ENCODE data around the gene RFTN2. TPM values are rescaled to one million over a fixed set of nuclear protein-coding genes. Genes with fewer than 3 reads are reported as not detected.
A peak's percentile ranks its signal among the peaks of the same experiment; 100 is the strongest.
"Not testable (repeated sequence)": the region's sequence is repeated elsewhere in the genome, so short reads cannot be mapped to it uniquely, and the experiment has no call there.

The RFTN2 gene
- total RNA-seq, 4 donors from 2014 or later: 13.5 to 45.8 (median 38.6) TPM

DNA sequence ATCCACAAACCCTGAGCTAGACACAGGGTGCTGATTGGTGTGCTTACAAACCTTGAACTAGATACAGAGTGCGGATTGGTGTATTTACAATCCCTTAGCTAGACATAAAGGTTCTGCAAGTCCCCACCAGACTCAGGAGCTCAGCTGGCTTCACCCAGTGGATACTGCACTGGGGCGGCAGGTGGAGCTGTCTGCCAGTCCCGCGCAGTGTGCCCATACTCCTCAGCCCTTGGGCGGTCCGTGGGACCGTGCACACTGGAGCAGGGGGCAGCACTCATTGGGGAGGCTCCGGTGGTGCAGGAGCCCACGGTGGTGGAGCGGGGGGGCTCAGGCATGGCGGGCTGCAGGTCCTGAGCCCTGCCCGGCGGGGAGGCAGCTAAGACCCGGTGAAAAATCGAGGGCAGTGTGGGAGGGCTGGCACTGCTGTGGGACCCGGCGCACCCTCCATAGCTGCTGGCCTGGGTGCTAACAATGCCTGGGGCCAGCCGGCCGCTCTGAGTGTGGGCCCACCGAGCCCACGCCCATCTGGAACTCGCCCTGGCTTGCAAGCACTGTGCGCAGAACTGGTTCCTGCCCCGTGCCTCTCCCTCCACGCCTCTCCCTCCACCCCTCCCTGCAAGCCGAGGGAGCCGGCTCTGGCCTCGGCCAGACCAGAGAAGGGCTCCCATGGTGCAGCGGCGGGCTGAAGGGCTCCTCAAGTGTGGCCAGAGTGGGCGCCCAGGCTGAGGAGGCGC is 83.9 kb downstream of the RFTN2 start:
- H3K9me3 ChIP-seq: no peaks in the 10 kb centered on the region
- 90 to 92% methylated on average over 23 to 30 of the region's 32 CpGs for WGBS, 2 donors
- no peak overlapping the region for H3K27ac ChIP-seq
- no peaks in the 10 kb centered on the region for H3K27me3 ChIP-seq
- TF ChIP-seq POLR2A (IDR thresholded peaks at IDR 0.05): no peak
- TF ChIP-seq, protein P1, sequence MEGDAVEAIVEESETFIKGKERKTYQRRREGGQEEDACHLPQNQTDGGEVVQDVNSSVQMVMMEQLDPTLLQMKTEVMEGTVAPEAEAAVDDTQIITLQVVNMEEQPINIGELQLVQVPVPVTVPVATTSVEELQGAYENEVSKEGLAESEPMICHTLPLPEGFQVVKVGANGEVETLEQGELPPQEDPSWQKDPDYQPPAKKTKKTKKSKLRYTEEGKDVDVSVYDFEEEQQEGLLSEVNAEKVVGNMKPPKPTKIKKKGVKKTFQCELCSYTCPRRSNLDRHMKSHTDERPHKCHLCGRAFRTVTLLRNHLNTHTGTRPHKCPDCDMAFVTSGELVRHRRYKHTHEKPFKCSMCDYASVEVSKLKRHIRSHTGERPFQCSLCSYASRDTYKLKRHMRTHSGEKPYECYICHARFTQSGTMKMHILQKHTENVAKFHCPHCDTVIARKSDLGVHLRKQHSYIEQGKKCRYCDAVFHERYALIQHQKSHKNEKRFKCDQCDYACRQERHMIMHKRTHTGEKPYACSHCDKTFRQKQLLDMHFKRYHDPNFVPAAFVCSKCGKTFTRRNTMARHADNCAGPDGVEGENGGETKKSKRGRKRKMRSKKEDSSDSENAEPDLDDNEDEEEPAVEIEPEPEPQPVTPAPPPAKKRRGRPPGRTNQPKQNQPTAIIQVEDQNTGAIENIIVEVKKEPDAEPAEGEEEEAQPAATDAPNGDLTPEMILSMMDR (IDR thresholded peaks at IDR 0.05): no peak
- no peak for TF ChIP-seq EP300 (IDR thresholded peaks at IDR 0.05)
- DNase-seq (ENCODE audit: low spot score in 2 of 2): no peak
- peaks cover 0 to 43% (median 0%) of the 10 kb centered on the region in 3 donors for H3K36me3 ChIP-seq
- peaks cover 0 to 18% (median 5%) of the 10 kb centered on the region in 4 donors for H3K4me1 ChIP-seq
- H3K4me3 ChIP-seq: no peak overlapping the region

DNA sequence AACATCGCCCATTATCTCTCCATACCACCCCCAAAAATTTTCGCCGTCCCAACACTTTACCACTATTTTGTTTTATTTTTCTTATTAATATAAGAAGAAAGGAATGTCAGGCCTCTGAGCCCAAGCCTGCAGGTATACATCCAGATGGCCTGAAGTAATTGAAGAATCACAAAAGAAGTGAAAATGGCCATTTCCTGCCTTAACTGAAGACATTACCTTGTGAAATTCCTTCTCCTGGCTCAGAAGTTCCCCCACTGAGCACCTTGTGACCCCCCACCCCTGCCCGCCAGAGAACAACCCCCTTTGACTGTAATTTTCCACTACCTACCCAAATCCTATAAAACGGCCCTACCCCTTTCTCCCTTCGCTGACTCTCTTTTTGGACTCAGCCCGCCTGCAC is 88.1 kb downstream of the RFTN2 start:
- WGBS, 2 donors: 92 to 93% methylated on average over 7 of the region's 7 CpGs
- not testable (repeated sequence) for H3K27me3 ChIP-seq

GRCh38 chr2:197580166-197580565 is 95.2 kb downstream of the RFTN2 start:
- peaks cover 0 to 20% (median 6%) of the 10 kb centered on the region in 4 donors for H3K4me1 ChIP-seq
- not testable (repeated sequence) for H3K36me3 ChIP-seq; H3K4me3 ChIP-seq; DNase-seq (ENCODE audit: low spot score in 2 of 2); H3K9me3 ChIP-seq; H3K27ac ChIP-seq; H3K27me3 ChIP-seq
- WGBS, 2 donors: 93 to 99% methylated on average over 3 of the region's 3 CpGs

More for the DNA sequence above, 88.1 kb downstream of the RFTN2 start:
- not testable (repeated sequence) for H3K4me1 ChIP-seq; H3K27ac ChIP-seq; DNase-seq (ENCODE audit: low spot score in 2 of 2); H3K4me3 ChIP-seq; H3K9me3 ChIP-seq
- peaks cover 0 to 26% (median 0%) of the 10 kb centered on the region in 3 donors for H3K36me3 ChIP-seq

DNA sequence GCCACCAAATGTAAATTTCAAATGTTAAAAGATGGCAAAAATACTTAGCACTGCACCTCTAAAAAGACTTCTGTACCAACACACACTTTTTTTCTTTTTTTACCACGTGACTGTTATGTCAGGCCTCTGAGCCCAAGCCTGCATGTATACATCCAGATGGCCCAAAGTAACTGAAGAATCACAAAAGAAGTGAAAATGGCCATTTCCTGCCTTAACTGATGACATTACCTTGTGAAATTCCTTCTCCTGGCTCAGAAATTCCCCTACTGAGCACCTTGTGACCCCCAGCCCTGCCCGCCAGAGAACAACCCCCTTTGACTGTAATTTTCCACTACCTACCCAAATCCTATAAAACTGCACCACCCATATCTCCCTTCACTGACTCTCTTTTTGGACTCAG is 97.1 kb downstream of the RFTN2 start:
- Histone ChIP-seq H3K4me1 (peaks cover 0 to 20% (median 6%) of the 10 kb centered on the region in 4 donors), H3K36me3 (peaks cover 0 to 15% (median 0%) of the 10 kb centered on the region in 3 donors), H3K9me3 (peaks cover 0 to 13% (median 0%) of the 10 kb centered on the region in 4 donors)
- not testable (repeated sequence) for H3K27ac ChIP-seq; H3K4me3 ChIP-seq; H3K27me3 ChIP-seq; DNase-seq (ENCODE audit: low spot score in 2 of 2)
- WGBS, 2 donors: 86 to 92% methylated on average over 2 of the region's 2 CpGs

GRCh38 chr2:197577446-197577845 is 97.9 kb downstream of the RFTN2 start:
- Histone ChIP-seq H3K27ac (peak overlapping the region in 2 of 4 donors; percentile 26 to 39), H3K36me3 (peaks cover 0 to 24% (median 0%) of the 10 kb centered on the region in 3 donors), H3K4me3 (no peak overlapping the region), H3K4me1 (peaks cover 0 to 20% (median 6%) of the 10 kb centered on the region in 4 donors), H3K9me3 (peaks cover 0 to 15% (median 0%) of the 10 kb centered on the region in 4 donors), H3K27me3 (no peaks in the 10 kb centered on the region)
- WGBS, 2 donors: 59 to 60% methylated on average over 4 of the region's 4 CpGs
- DNase-seq (ENCODE audit: low spot score in 2 of 2): no peak
- no peak for TF ChIP-seq POLR2A (IDR thresholded peaks at IDR 0.05)
- no peak for TF ChIP-seq EP300 (IDR thresholded peaks at IDR 0.05)
- TF ChIP-seq, protein P1 (IDR thresholded peaks at IDR 0.05): no peak

GRCh38 chr2:197576631-197577030 is 98.8 kb downstream of the RFTN2 start:
- no peak for TF ChIP-seq POLR2A (IDR thresholded peaks at IDR 0.05)
- TF ChIP-seq, protein P1 (IDR thresholded peaks at IDR 0.05): no peak
- TF ChIP-seq EP300 (IDR thresholded peaks at IDR 0.05): peak in 1 of 2 donors; percentile 72
- peak; percentile 26 to 68 for DNase-seq (ENCODE audit: low spot score in 2 of 2)
- peaks cover 0 to 15% (median 0%) of the 10 kb centered on the region in 4 donors for H3K9me3 ChIP-seq

More at GRCh38 chr2:197576631-197577030, 98.8 kb downstream of the RFTN2 start:
- H3K4me1 ChIP-seq: peaks cover 0 to 25% (median 6%) of the 10 kb centered on the region in 4 donors
- H3K36me3 ChIP-seq: peaks cover 0 to 31% (median 0%) of the 10 kb centered on the region in 3 donors
- no peaks in the 10 kb centered on the region for H3K27me3 ChIP-seq
- WGBS, 2 donors: 14 to 17% methylated on average over 3 of the region's 3 CpGs
- H3K4me3 ChIP-seq: no peak overlapping the region
- H3K27ac ChIP-seq: peak overlapping the region in 2 of 4 donors; percentile 35 to 39
